ENCODE results near the gene EMP3. TPM values are rescaled to one million over a fixed set of nuclear protein-coding genes. Genes with fewer than 3 reads are reported as not detected.

Gene EMP3
- total RNA-seq, 1 donor from 2014 or later, result 278 TPM

Other genes with a start within 250 kb of the EMP3 start
- 9.2 and 11.4 TPM in 2 replicates for gene PLA2G4C, start 214.7 kb upstream of the EMP3 start, total RNA-seq
- 138 and 144 TPM in 2 replicates for gene LIG1, start 155.2 kb upstream of the EMP3 start, total RNA-seq
- 8.0 and 9.9 TPM in 2 replicates for gene ZSWIM9, start 154.9 kb upstream of the EMP3 start, total RNA-seq
- gene CARD8, start 69.6 kb upstream of the EMP3 start, total RNA-seq, result 125 and 127 TPM in 2 replicates
- 0.21 and 0.30 TPM in 2 replicates for gene ZNF114, start 55.5 kb upstream of the EMP3 start, total RNA-seq
- gene TMEM143, start 38.4 kb downstream of the EMP3 start, total RNA-seq, result 13.1 and 13.4 TPM in 2 replicates
- 0.33 TPM in 1 of 2 replicates, not detected in the other for gene SYNGR4, start 38.8 kb downstream of the EMP3 start, total RNA-seq
- gene KDELR1, start 66.0 kb downstream of the EMP3 start, total RNA-seq, result 75.5 and 77.7 TPM in 2 replicates
- 0.16 and 0.26 TPM in 2 replicates for gene GRIN2D, start 68.1 kb downstream of the EMP3 start, total RNA-seq
- gene GRWD1, start 120.4 kb downstream of the EMP3 start, total RNA-seq, result 89.1 and 90.6 TPM in 2 replicates
- 2.4 TPM in 2 replicates for gene KCNJ14, start 130.0 kb downstream of the EMP3 start, total RNA-seq
- gene CYTH2, start 143.8 kb downstream of the EMP3 start, total RNA-seq, result 30.6 and 31.6 TPM in 2 replicates
- gene LMTK3, start 186.3 kb downstream of the EMP3 start, total RNA-seq, result 3.0 and 3.6 TPM in 2 replicates
- not detected in 2 replicates for gene SULT2B1, start 226.6 kb downstream of the EMP3 start, total RNA-seq